Caki2 (cell line): Measurements from ENCODE around the gene CDK1. TPM values are rescaled to one million over a fixed set of nuclear protein-coding genes. Genes with fewer than 3 reads are reported as not detected.
"Not testable (repeated sequence)": the region's sequence is repeated elsewhere in the genome, so short reads cannot be mapped to it uniquely, and the experiment has no call there.

Experiments used
- DNase-seq: peaks from one replicate; pipeline ENCODE4 v3.0.0-alpha.2; 2015; ENCODE audit warnings: low read depth
- in situ Hi-C: cut with HindIII; loops from 2 replicates; pipeline ENCODE4 v1.10.0; 2016; ENCODE audit warnings: low sequenced_read_pairs, low pct_unique_long_range_greater_than_20kb, mixed read lengths
- total RNA-seq: library from RNA; depleted of rRNA; stranded (reverse); fragments of >200 nt; shearing (Covaris generic); gene quantifications from 2 replicates; pipeline ENCODE4 v1.2.3, GENCODE V29; 2014; ENCODE audit warnings: low replicate concordance; rRNA removed

Gene CDK1
- total RNA-seq, 1 experiment from 2014 or later = 152 TPM

DNA sequence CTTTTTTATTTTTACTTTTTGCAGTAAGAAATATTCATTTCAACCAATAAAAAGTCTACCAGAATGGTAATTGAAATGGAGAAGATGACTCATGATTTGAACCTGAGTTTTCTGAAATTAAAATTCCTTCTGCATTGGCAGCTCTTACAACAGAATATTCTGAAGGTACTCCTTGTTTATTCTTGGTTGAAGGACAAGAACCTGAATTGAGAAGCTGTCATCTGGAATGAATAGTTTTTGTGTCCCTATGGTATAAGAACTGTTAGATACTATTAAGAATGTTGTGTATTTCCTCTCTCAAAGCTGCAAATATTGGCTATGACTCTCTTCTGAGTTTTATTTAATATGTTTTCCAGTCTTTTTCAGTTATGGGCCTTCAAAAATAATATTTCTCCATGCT lies 56.1 kb downstream of the CDK1 start:
- in situ Hi-C loops = no loop called here
- DNase-seq = no peak

DNA sequence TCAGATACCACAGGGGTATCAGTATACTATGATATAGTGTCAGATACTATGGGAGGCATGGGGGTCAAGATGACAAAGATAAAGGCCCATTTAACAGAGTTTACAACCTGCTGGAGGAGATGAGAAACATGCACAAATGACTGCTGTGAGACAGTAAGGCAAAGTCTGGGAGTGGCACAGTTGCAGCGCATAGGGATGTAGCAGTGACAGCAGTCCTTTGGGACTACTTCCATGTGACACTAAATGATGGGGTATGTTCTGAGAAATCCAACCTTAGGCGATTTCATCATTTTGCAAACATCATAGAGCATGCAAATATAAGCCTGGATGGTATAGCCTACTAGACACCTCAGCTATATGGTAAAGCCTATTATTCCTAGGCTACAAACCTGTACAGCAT lies 56.8 kb downstream of the CDK1 start:
- in situ Hi-C loops = no loop called here
- DNase-seq = no peak

DNA sequence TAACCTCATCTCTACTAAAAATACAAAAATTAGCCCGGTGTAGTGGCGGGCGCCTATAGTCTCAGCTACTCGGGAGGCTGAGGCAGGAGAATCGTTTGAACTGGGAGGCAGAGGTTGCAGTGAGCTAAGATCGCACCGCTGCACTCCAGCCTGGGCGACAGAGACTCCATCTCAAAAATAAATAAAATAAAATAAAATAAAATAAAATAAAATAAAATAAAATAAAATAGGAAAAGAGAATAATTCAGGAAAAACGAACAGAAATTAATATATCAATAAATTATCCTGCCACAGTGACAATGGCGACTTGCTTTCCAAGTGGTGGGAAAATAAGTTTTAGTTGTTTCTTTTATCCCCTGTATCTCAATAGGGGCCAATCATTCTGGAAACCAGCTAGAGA lies 62.9 kb downstream of the CDK1 start:
- in situ Hi-C loops, DNase-seq: not testable (repeated sequence)

DNA sequence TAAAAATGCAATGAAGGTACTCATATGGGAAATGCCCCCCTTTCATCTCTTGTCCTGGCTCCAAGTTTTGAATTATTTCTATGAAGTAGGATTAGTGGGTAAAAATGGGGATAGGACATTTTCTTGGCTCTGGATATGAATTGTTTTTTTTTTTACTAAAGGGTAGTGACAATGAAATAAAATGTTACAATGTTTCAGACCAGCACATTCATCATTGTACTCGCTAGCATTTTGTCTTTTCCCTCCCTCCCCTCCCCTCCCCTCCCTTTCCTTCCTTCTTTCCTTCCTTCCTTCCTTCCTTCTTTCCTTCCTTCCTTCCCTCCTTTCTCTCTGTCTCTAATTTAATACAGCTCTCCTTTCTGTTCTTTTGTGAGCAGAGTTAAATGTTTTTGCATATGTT lies 64.4 kb downstream of the CDK1 start:
- DNase-seq = no peak
- in situ Hi-C loops = no loop called here

Other genes starting within 250 kb of the CDK1 start
- 23.6 and 26.7 TPM in 2 replicates for gene RHOBTB1, start 165.7 kb downstream of the CDK1 start, total RNA-seq